Ovary (tissue), 3 donors: ENCODE results near the gene MLF2.

ENCODE experiments used
- CTCF ChIP-seq, 3 donors: fragments of 450-650 bp in 2 of 3; fragments of 200-600 bp in 1 of 3; IDR thresholded peaks; one replicate each; pipeline versions ENCODE4 v1.5.1 to v1.8.0; 2016 to 2022; ENCODE audit warnings: antibody characterized with exemption in 3 of 3, mild to moderate bottlenecking in 1 of 3
- EP300 ChIP-seq: sonication (generic); formaldehyde crosslinking; IDR thresholded peaks from one replicate; pipeline ENCODE4 v1.6.1; 2017; ENCODE audit warnings: antibody characterized with exemption
- POLR2A ChIP-seq: fragments of 450-650 bp; IDR thresholded peaks from one replicate; pipeline ENCODE4 v1.6.1; 2017; ENCODE audit warnings: antibody characterized with exemption, mild to moderate bottlenecking, moderate library complexity
- donor health status: DM: no; HTN: no; CAD: no.

GRCh38 chr12:6734506-6735387, 18.2 kb downstream of the MLF2 start:
- TF ChIP-seq POLR2A (no peak), CTCF (IDR thresholded peaks at IDR 0.05) (no peak), EP300 (no peak)
